ENCODE measurements around the gene SAP30L.

SAP30L gene

DNA sequence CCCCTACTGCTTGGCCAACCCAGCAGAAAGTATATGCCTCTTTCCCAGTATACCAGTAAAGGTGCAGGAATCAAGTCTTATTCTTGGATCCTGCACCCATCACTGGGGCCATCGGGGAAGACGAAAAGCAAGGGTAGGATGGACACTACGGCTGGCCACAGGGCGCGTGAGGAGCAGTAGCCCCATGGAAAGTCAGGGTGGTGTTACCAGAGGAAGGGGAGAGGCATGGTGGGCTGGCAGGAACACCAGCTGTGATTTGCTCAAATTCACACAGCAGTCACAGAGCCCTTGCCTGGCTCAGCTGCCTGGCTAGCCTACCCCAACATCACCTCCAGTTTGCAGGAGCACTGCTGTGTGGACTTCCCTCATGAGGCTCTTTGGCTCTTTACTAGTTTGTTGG, 34.5 kb upstream of the SAP30L start:
- in situ Hi-C loops (cut with HindIII; ENCODE audit: low pct_ligation_motif_present, low sequenced_read_pairs), result no loop called here
- Histone ChIP-seq H3K36me3 (replicated peaks) (peaks cover 33% of the 10 kb centered on the region), H3K27ac (no peak overlapping the region), H3K27me3 (replicated peaks) (no peaks in the 10 kb centered on the region), H3K4me3 (ENCODE audit: low read depth, low read length) (no peak overlapping the region)
- TF ChIP-seq, protein P1, sequence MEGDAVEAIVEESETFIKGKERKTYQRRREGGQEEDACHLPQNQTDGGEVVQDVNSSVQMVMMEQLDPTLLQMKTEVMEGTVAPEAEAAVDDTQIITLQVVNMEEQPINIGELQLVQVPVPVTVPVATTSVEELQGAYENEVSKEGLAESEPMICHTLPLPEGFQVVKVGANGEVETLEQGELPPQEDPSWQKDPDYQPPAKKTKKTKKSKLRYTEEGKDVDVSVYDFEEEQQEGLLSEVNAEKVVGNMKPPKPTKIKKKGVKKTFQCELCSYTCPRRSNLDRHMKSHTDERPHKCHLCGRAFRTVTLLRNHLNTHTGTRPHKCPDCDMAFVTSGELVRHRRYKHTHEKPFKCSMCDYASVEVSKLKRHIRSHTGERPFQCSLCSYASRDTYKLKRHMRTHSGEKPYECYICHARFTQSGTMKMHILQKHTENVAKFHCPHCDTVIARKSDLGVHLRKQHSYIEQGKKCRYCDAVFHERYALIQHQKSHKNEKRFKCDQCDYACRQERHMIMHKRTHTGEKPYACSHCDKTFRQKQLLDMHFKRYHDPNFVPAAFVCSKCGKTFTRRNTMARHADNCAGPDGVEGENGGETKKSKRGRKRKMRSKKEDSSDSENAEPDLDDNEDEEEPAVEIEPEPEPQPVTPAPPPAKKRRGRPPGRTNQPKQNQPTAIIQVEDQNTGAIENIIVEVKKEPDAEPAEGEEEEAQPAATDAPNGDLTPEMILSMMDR (IDR thresholded peaks at IDR 0.05; ENCODE audit: low read depth, low read length, missing control alignments), result no peak
- DNase-seq, result no peak

DNA sequence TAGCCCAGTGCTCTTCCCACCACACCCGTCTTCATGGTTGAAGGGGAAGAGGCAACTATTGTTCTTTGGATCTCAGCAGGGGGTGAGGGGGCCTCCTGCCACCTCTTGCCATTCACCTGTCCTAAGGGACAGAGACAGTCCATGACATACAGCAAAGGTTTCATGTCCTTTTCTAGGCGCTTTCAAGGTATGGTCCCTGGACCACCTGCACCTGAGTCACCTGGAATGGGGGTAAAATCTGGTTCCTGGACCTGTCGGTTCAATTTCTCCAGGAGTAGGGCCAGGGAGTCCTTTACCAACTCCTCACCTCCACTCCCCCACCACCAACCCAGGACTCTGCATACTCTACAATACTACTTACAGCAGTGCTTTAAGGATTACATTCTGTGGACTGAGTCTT, 33.5 kb upstream of the SAP30L start:
- DNase-seq, result no peak
- no peaks in the 10 kb centered on the region for H3K27me3 ChIP-seq (replicated peaks)
- H3K36me3 ChIP-seq (replicated peaks), result peaks cover 43% of the 10 kb centered on the region
- in situ Hi-C loops (cut with HindIII; ENCODE audit: low pct_ligation_motif_present, low sequenced_read_pairs), result no loop called here
- H3K4me3 ChIP-seq (ENCODE audit: low read depth, low read length), result no peak overlapping the region
- no peak overlapping the region for H3K27ac ChIP-seq
- TF ChIP-seq, protein P1 (IDR thresholded peaks at IDR 0.05; ENCODE audit: low read depth, low read length, missing control alignments), result no peak

DNA sequence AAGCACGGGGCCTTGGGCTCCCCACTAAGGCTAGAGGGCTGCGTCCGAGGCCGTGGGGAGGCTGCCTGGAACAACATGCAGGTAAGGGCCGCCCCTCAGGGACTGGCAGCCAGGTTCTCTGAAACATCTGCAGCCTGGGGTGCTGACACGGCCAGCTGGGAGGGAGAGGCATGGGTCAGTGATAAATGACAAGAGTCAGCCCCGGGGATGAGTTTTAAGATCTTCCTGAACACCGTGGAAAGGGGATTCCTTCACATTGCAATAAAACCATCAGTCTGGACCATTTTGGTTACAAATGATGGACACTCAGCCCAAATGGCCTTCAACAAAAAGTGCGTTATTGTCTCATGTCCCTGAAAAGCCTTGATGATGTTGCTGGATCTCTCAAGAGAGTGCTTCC, 32.9 kb upstream of the SAP30L start:
- in situ Hi-C loops (cut with HindIII; ENCODE audit: low pct_ligation_motif_present, low sequenced_read_pairs), result no loop called here
- H3K4me3 ChIP-seq (ENCODE audit: low read depth, low read length), result no peak overlapping the region
- no peaks in the 10 kb centered on the region for H3K27me3 ChIP-seq (replicated peaks)
- no peak for DNase-seq
- TF ChIP-seq, protein P1 (IDR thresholded peaks at IDR 0.05; ENCODE audit: low read depth, low read length, missing control alignments), result no peak
- H3K27ac ChIP-seq, result no peak overlapping the region
- peaks cover 48% of the 10 kb centered on the region for H3K36me3 ChIP-seq (replicated peaks)

DNA sequence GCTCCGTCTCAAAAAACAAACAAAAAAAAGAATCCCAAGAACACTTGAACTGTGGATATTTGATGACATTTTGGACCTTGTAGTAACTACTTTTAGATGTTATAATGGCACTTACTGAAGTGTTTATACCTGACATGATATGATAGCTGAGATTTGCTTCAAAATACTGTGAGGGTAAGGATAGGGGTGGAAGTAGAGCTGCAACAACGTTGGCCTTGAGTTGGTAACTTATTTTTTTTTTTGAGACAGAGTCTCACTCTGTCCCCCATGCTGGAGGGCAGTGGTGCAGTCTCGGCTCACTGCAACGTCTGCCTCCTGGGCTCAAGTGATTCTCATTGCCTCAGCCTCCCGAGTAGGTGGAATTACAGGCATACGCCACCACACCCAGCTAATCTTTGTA, 30.7 kb upstream of the SAP30L start:
- Histone ChIP-seq H3K27ac (no peak overlapping the region), H3K27me3 (replicated peaks) (no peaks in the 10 kb centered on the region), H3K4me3 (ENCODE audit: low read depth, low read length) (no peak overlapping the region), H3K36me3 (replicated peaks) (peaks cover 58% of the 10 kb centered on the region)
- no peak for DNase-seq
- in situ Hi-C loops (cut with HindIII; ENCODE audit: low pct_ligation_motif_present, low sequenced_read_pairs), result no loop called here
- TF ChIP-seq, protein P1 (IDR thresholded peaks at IDR 0.05; ENCODE audit: low read depth, low read length, missing control alignments), result no peak

DNA sequence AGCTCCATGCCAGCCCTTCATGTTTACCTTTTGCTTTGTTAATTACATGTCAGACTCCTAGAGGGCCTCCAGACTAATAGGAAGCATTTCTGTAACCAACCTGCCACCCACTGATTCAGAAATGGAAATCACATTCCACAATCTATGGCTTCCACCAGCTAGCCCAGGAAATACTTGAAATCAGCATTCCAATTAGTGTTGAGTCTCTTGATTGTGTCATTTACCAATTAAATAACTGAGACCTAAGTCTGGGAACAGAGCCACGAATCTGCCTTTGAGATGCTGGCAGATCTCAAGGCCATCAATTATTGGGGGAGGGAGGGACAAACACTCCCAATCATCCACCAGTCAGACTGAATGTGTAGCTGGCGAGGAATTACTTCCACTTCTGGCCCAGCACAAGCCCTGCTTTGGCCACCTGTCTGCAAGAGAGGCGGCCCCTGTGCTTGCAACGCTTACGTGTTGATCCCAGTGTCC, 27.4 kb upstream of the SAP30L start:
- Histone ChIP-seq H3K27ac (no peak overlapping the region), H3K27me3 (replicated peaks) (no peaks in the 10 kb centered on the region), H3K4me3 (ENCODE audit: low read depth, low read length) (no peak overlapping the region), H3K36me3 (replicated peaks) (peaks cover 30% of the 10 kb centered on the region)
- TF ChIP-seq, protein P1 (IDR thresholded peaks at IDR 0.05; ENCODE audit: low read depth, low read length, missing control alignments), result no peak
- no peak for DNase-seq
- in situ Hi-C loops (cut with HindIII; ENCODE audit: low pct_ligation_motif_present, low sequenced_read_pairs), result no loop called here

DNA sequence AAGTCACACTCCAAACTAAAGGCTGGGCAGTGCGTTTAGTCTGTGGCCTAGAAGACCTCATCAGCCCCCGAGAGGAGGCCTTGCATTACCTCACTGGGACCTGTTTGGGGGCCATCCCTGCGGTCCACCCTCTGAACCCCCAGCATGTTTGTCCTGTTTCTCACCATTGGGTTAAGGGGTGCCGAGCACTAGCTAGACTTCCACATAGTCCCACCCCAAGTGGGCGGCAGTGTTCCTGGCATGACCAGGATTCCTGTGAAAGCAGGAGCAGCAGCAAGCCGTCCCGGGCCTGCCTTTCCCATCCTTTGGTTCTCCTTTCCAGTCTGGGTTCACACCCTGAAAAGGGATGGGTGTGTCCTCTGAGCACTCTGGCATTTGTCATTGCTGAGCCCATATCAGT, 26.6 kb upstream of the SAP30L start:
- Histone ChIP-seq H3K27ac (no peak overlapping the region), H3K4me3 (ENCODE audit: low read depth, low read length) (no peak overlapping the region), H3K27me3 (replicated peaks) (no peaks in the 10 kb centered on the region), H3K36me3 (replicated peaks) (peaks cover 29% of the 10 kb centered on the region)
- DNase-seq, result no peak
- in situ Hi-C loops (cut with HindIII; ENCODE audit: low pct_ligation_motif_present, low sequenced_read_pairs), result no loop called here
- TF ChIP-seq, protein P1 (IDR thresholded peaks at IDR 0.05; ENCODE audit: low read depth, low read length, missing control alignments), result no peak

Data from brain microvascular endothelial cell (primary cell).